Measurements from ENCODE around the gene MTERF2. TPM values are rescaled to one million over a fixed set of nuclear protein-coding genes. Genes with fewer than 3 reads are reported as not detected.

The MTERF2 gene
- total RNA-seq, 4 donors from 2014 or later: 15.8 to 20.9 (median 19.3) TPM

- TF ChIP-seq CTCF (IDR thresholded peaks at IDR 0.05; ENCODE audit: low read depth): no peak
Measured at GRCh38 chr12:106975993-106976658, 10.8 kb downstream of the MTERF2 start.

GRCh38 chr12:106975098-106975497 is 11.8 kb downstream of the MTERF2 start:
- TF ChIP-seq CTCF (IDR thresholded peaks at IDR 0.05; ENCODE audit: low read depth): no peak

GRCh38 chr12:106974511-106974910 is 12.4 kb downstream of the MTERF2 start:
- no peak for TF ChIP-seq CTCF (IDR thresholded peaks at IDR 0.05; ENCODE audit: low read depth)

- no peak for TF ChIP-seq CTCF (IDR thresholded peaks at IDR 0.05; ENCODE audit: low read depth)
Measured at GRCh38 chr12:106973545-106973944, 13.4 kb downstream of the MTERF2 start.

- no peak for TF ChIP-seq CTCF (IDR thresholded peaks at IDR 0.05; ENCODE audit: low read depth)
Measured at GRCh38 chr12:106971065-106971464, 15.9 kb downstream of the MTERF2 start.

GRCh38 chr12:106964526-106964925 is 22.4 kb downstream of the MTERF2 start:
- no peak for TF ChIP-seq CTCF (IDR thresholded peaks at IDR 0.05; ENCODE audit: low read depth)

GRCh38 chr12:106962286-106962685 is 24.7 kb downstream of the MTERF2 start:
- TF ChIP-seq CTCF (IDR thresholded peaks at IDR 0.05; ENCODE audit: low read depth): no peak
